GM18870 (cell line): ENCODE data around the gene ITIH4.
"Not testable (repeated sequence)": the region's sequence is repeated elsewhere in the genome, so short reads cannot be mapped to it uniquely, and the experiment has no call there.

Experiments
- ATAC-seq: cut with Tn5 transposase; IDR thresholded peaks from one replicate; pipeline ENCODE4 v1.9.1; 2021; ENCODE audit warnings: moderate library complexity; ENCODE audit not compliant: unreplicated experiment

ITIH4 gene

GRCh38 chr3:52787246-52787645 is 43.2 kb downstream of the ITIH4 start:
- no peak for ATAC-seq

DNA sequence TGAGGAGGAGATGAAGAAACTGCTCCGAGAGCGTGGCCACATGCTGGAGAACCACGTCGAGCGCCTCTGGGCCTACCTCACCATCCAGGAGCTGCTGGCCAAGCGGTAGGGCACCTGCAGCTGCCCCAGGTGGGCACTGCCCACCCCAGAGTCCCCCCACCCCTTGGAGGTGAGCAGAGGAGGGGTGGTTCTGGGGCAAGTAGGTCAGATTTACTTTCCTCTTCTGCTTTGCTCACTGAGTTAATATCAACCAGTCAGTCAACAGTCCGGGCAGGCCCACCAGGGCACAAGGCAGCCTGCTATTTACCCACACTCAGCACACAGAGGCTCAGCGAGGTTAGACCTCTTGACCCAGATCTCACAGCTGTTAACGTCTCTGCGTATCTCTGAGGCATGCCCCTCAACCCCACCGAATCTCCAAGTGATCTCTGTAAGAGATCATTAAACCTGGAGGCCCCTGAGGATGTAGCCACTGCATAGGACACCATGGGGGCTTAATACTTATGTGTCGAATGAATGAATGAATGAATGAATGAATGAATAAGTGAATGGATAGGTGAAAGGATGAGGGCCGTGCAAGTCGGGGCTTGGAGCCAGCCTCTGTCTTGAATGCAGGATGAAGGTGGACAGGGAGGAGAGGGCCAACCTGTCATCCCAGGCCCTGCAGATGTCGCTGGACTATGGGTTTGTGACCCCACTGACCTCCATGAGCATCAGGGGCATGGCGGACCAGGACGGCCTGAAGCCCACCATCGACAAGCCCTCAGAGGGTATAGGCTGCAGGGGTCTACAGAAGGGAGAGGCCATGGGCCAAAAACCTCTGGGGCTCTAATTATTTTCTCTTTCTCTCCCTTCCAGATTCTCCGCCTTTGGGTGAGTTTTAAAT is 43.9 kb downstream of the ITIH4 start:
- no peak for ATAC-seq

DNA sequence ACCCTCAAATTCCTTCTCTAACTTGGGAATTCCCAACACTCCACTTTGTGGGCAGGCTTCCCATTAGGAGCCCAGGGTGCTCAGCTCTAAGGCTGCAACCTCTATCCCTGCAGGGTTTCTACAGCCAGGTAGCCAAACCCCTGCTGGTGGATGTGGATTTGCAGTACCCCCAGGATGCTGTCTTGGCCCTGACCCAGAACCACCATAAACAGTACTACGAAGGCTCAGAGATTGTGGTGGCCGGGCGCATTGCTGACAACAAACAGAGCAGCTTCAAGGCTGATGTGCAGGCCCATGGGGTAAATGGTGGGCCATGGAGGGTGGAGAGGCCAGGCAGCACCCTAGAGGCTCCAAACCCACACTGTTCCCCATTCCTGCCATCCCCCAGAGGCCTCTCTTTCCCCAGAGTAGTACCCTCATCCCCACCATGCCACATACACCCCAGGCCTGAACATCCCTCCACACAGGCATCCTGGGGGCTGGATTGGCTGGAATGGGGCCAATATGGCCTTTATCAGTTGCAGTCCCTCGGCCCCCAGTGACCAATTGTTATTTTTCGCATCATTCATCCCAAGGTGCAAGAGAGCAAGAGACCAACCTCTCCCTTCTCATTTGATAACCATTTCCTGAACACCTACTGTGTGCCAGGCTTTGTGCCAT is 45.4 kb downstream of the ITIH4 start:
- ATAC-seq = no peak

- no peak for ATAC-seq
Measured at GRCh38 chr3:52784021-52784621, 46.4 kb downstream of the ITIH4 start.

GRCh38 chr3:52783211-52783555 is 47.3 kb downstream of the ITIH4 start:
- ATAC-seq = no peak

DNA sequence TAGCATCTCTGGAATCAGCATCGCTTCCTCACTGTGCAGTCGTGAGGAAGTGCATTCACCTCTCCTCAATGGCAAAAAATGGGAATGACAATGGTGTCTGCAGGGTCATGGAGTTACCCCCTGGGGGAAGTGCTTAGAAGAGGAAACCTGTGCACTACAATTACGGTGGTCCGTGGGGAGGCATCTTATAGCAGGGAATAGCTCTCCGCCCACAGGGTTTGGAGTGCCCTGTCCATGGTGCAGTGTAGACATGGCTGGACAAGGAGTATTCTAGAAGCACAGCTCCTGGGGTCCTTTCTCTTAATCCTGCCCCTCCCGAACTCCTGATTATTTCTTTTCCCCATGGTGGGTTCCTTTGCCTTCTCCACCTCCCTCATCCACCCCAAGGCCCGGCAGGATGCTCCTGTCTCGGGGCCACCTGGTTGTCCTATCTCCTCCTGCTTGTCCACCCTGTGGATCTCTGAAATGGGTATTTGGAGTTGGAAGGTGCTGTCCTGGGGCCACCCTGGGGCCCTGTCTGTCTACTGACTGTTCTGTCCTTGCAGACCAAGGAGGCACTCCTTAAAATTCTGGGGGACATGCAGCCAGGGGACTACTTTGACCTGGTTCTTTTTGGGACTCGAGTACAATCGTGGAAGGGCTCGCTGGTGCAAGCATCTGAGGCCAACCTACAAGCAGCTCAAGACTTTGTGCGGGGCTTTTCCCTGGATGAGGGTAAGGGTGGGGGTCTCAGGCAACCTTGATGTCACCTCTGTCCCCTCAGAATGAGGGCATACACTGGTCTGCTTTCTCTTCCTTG is 47.9 kb downstream of the ITIH4 start:
- ATAC-seq = no peak

- no peak for ATAC-seq
Measured at GRCh38 chr3:52781741-52782140, 48.7 kb downstream of the ITIH4 start.

DNA sequence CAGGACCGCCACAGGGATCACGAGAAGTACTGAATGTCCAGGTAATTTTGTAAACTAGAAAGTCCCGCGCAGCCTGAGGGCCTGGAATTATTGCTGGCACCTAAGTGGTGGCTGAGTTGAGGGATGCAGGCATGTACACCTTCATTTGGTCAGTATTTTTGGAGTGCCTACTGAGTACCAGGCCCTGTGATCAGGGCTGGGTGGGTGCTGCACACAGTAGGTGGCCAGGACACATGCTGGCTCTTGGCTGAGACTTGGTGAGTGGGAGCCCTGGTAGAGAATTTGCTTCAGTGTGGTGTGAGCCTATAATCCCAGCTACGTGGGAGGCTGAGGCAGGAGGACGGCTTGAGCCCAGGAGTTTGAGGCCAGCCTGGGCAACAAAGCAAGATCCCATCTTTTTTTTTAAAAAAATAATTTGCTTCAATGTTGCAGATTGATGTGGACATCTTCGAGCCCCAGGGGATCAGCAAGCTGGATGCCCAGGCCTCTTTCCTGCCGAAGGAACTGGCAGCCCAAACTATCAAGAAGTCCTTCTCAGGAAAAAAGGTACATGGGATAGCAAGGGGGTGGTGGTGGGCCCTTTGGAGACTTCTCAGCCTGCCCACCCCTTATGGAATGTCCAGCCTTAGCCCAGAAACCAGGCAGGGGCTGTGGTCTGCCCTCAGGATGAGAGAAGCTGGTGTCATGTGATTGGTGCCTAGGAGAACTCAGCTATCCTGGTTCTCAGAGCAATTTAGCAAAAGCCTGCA is 50.5 kb downstream of the ITIH4 start:
- no peak for ATAC-seq

DNA sequence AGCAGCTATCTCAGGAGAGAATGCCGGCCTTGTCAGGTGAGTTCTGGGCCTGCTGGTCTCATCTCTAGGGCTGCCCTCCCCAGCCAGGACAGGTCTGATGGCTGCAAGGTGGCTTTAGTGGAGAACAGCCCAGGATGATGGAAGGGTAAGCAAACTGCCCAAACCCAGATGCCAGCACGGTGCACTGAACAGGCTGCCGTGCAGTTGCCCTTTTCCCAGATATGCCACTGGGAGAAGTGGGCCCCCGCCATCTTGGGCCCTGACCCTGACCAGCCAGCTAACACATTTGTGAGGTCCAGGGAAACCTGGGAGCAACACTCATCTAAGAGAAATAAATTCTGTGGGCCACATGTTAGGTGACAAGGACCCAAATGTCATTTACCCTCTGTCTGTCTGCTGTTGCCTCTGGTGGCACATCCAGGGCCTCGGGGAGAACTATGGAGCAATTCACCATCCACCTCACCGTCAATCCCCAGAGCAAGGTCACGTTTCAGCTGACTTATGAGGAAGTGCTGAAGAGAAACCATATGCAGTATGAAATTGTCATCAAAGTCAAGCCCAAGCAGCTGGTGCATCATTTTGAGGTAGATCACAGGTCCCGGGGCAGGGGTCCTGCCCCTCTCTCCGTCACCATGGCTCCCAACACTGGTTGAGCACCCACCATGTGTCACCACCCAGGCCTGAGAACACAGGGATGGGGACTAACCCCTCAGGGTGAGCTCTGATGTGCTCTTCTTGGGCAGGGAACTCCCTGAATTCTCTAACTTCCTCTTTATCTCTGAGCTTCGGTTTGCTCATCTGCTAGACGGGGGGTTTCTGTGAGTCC is 51.2 kb downstream of the ITIH4 start:
- no peak for ATAC-seq

- no peak for ATAC-seq
Measured at GRCh38 chr3:52777959-52778805, 52.3 kb downstream of the ITIH4 start.

DNA sequence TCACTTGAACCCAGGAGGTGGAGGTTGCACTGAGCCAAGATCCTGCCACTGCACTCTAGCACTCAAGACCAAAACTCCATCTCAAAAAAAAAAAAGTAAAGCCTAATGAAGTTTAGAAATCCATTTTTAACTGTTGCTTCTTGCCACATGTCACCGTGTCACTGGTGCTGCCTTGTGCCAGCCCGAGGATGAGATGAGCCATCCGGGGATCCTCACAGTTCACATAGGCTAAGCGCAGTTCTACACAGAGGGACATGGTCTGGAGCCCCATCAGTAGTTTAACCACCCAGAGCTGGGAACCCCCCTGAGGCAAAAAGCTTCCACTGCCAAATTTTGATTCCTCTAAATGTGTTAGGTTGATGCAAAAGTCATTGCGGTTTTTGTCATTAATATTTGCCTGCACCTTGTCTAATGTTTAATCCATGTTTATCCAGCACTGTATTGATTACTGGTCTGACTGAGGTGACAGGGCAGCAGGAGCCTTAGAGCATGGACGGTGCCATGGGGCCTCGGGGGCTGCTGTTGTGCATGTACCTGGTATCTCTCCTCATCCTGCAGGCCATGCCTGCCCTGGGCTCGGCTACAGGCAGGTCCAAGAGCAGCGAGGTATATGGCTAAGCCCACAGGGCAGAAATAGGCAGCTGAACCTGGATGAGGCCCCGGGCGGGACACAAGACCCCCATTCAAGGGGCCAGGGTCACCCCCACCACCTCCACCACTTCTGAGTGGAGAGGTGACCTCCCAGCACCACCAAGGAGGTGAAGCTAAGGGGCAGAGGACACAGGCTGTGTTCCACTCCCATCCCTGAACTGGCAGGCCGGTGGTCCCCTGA is 53.1 kb downstream of the ITIH4 start, which contains the start of gene ITIH1:
Gene ITIH1 (plus strand): TSS at position 473 of the 832 bp plus-strand sequence. CDS start 17 bp downstream, at position 490.
- ATAC-seq = no peak

GRCh38 chr3:52776486-52776885 is 54.0 kb downstream of the ITIH4 start:
- not testable (repeated sequence) for ATAC-seq

- no peak for ATAC-seq
Measured at GRCh38 chr3:52775877-52776276, 54.6 kb downstream of the ITIH4 start.

- ATAC-seq = no peak
Measured at GRCh38 chr3:52774901-52775864, 55.3 kb downstream of the ITIH4 start.

DNA sequence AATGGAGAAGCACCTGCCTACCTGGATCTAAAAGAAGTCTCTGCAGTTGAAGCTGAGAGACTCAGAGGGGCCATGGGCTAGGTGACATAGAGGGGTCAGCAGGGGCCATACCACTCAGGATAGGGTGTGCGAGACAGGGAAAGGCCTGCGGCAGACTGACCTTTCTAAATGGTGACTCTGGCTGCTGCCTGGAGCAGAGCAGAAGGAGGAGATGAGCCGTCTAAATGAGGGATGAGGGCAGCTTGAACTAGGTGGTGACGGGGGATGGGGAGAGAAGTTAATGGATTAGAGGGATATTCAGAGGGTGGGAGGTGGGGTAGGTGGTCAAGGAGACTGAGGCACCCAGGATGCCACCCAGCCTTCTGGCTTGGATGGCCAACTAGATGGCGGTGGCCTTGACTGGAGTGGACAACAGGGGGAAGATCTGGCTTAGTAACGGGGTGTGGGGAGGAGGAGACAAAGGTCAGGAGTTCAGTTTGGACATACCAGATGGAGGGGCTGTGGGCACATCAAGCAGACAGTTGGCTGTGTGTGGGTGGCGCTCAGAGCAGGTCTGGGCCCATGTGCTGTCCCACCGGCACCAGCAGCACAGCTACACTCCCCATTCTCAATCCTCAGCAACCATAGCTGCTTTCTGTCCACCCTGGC is 56.3 kb downstream of the ITIH4 start:
- ATAC-seq = no peak
